Measurements from ENCODE around the gene ADAMTS17.

- no peak for TF ChIP-seq ZNF274 (IDR thresholded peaks at IDR 0.05; ENCODE audit: low read depth, low read length)
- TF ChIP-seq YY1 (IDR thresholded peaks at IDR 0.05; ENCODE audit: insufficient read depth, insufficient read length) = no peak
- no peak for TF ChIP-seq SUZ12 (IDR thresholded peaks at IDR 0.05; ENCODE audit: extremely low read depth, insufficient read depth, insufficient read length)
These were observed 251.4 kb downstream of the ADAMTS17 start for GRCh38 chr15:100090411-100090810.
